ENCODE measurements around the gene SAA2.
"Not testable (repeated sequence)": the region's sequence is repeated elsewhere in the genome, so short reads cannot be mapped to it uniquely, and the experiment has no call there.

SAA2 gene

GRCh38 chr11:18247191-18247581, 1.3 kb downstream of the SAA2 start:
- not testable (repeated sequence) for DNase-seq (ENCODE audit: low read depth in 2 of 2)

- not testable (repeated sequence) for DNase-seq (ENCODE audit: low read depth in 2 of 2)
Measured at GRCh38 chr11:18246379-18247190, 1.9 kb downstream of the SAA2 start.

GRCh38 chr11:18245396-18245795, 3.1 kb downstream of the SAA2 start:
- DNase-seq (ENCODE audit: low read depth in 2 of 2) = no peak

GRCh38 chr11:18243783-18244362, 4.6 kb downstream of the SAA2 start:
- peak; percentile 2 to 35 for DNase-seq (ENCODE audit: low read depth in 2 of 2)

- no peak for DNase-seq (ENCODE audit: low read depth in 2 of 2)
Measured at GRCh38 chr11:18239655-18240054, 8.8 kb downstream of the SAA2 start.

- DNase-seq (ENCODE audit: low read depth in 2 of 2) = no peak
Measured at GRCh38 chr11:18236664-18237356, 11.7 kb downstream of the SAA2 start, which contains the start of gene SAA4. SAA4 (minus strand) TSS chr11:18236802; CDS start chr11:18235926, 876 bp downstream.

- DNase-seq (ENCODE audit: low read depth in 2 of 2) = no peak
Measured at GRCh38 chr11:18235394-18236334, 12.8 kb downstream of the SAA2 start.

GRCh38 chr11:18233912-18234311, 14.6 kb downstream of the SAA2 start:
- no peak for DNase-seq (ENCODE audit: low read depth in 2 of 2)

- DNase-seq (ENCODE audit: low read depth in 2 of 2) = no peak
Measured at GRCh38 chr11:18230859-18231258, 17.6 kb downstream of the SAA2 start.

- no peak for DNase-seq (ENCODE audit: low read depth in 2 of 2)
Measured at GRCh38 chr11:18229501-18229900, 19.0 kb downstream of the SAA2 start.

- DNase-seq (ENCODE audit: low read depth in 2 of 2) = no peak
Measured at GRCh38 chr11:18225913-18226312, 22.6 kb downstream of the SAA2 start.

GRCh38 chr11:18223591-18224387, 24.7 kb downstream of the SAA2 start:
- no peak for DNase-seq (ENCODE audit: low read depth in 2 of 2)

- DNase-seq (ENCODE audit: low read depth in 2 of 2) = no peak
Measured at GRCh38 chr11:18222814-18223421, 25.6 kb downstream of the SAA2 start.

GRCh38 chr11:18221274-18221876, 27.1 kb downstream of the SAA2 start:
- no peak for DNase-seq (ENCODE audit: low read depth in 2 of 2)

- DNase-seq (ENCODE audit: low read depth in 2 of 2) = no peak
Measured at GRCh38 chr11:18209058-18209457, 39.4 kb downstream of the SAA2 start.

- no peak for DNase-seq (ENCODE audit: low read depth in 2 of 2)
Measured at GRCh38 chr11:18204771-18205170, 43.7 kb downstream of the SAA2 start.

- no peak for DNase-seq (ENCODE audit: low read depth in 2 of 2)
Measured at GRCh38 chr11:18204220-18204619, 44.2 kb downstream of the SAA2 start.

GRCh38 chr11:18203723-18204122, 44.7 kb downstream of the SAA2 start:
- DNase-seq (ENCODE audit: low read depth in 2 of 2) = no peak

GRCh38 chr11:18197738-18198137, 50.7 kb downstream of the SAA2 start:
- DNase-seq (ENCODE audit: low read depth in 2 of 2) = not testable (repeated sequence)

- DNase-seq (ENCODE audit: low read depth in 2 of 2) = no peak
Measured at GRCh38 chr11:18196532-18196931, 51.9 kb downstream of the SAA2 start.

All from stimulated activated CD8-positive, alpha-beta memory T cell treated with anti-CD3 and anti-CD28 coated beads, Interleukin-15, amount 100 ng/mL, for 4 hours (primary cell).